Testis (tissue), 2 donors: ENCODE measurements around the gene MFSD12.

Source experiments
- CTCF ChIP-seq, 3 experiments: fragments of 450-650 bp in 2 of 3; fragments of 200-600 bp in 1 of 3; sonication (generic) in 1 of 3; IDR thresholded peaks; one replicate each; pipeline ENCODE4 v1.5.1; 2016 to 2019; ENCODE audit warnings: antibody characterized with exemption in 3 of 3, mild to moderate bottlenecking in 2 of 3, moderate library complexity in 1 of 3
- POLR2A ChIP-seq: fragments of 450-650 bp; IDR thresholded peaks from one replicate; pipeline ENCODE4 v1.6.1; 2017; ENCODE audit warnings: antibody characterized with exemption, mild to moderate bottlenecking, moderate library complexity

DNA sequence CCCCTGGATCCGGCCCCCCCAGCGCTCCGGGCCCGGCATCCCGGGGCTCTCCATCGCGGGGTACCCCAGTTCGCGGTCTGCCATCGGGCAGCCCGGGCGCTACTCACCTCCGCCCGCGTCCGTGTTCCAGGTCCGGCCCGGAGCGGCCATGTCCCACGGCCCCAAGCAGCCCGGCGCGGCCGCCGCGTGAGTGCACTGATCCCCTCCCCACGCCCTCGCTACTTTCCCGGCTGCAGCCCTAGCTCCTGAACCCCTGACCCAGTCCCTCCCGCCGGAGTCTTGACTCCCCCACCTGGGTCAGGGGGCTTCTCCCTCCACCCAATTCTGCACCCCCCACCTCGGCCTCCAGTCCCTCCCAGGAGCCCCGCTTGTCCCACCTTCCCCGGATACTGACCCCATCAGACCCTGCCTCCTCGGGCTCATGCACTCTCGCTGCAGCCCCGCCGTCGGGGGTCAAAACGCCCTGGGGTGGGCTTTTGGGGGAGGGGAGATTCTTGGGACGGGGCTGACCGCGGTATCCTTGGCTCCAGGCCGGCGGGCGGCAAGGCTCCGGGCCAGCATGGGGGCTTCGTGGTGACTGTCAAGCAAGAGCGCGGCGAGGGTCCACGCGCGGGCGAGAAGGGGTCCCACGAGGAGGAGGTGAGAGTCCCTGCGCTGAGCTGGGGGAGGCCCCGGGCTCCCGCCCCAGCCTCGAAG, 15.9 kb upstream of the MFSD12 start:
- no peak for TF ChIP-seq CTCF (IDR thresholded peaks at IDR 0.05)
- no peak for TF ChIP-seq POLR2A
